AG04449 (cell line): Measurements from ENCODE around the gene RPS6KA5.

Source experiments
- CTCF ChIA-PET: fragments of 350-600 bp; formaldehyde crosslinking; extraction: SDS; loops from one replicate; lab custom pipeline; 2021; ENCODE audit warnings: antibody characterized with exemption; lab: Yijun Ruan, JAX
- POLR2A ChIA-PET: fragments of 400-600, 350-600 bp; formaldehyde crosslinking; extraction: SDS; loops from one replicate; lab custom pipeline; 2020; ENCODE audit warnings: antibody characterized with exemption, inconsistent platforms; lab: Yijun Ruan, JAX
- DNase-seq: peaks from one replicate; pipeline ENCODE4 v3.0.0-alpha.2; 2010; ENCODE audit warnings: low read depth, low spot score
- H3K4me3 ChIP-seq: 2 replicates; pipeline ENCODE4 v1.5.1; 2011; ENCODE audit warnings: low read depth, mild to moderate bottlenecking, control low read depth, low read length
- TF ChIP-seq, protein P1 (sequence below): IDR thresholded peaks from one replicate; pipeline ENCODE4 v1.5.1; 2011; ENCODE audit warnings: mild to moderate bottlenecking, moderate library complexity, low read length, control low read depth, inconsistent platforms; ENCODE audit not compliant: insufficient read depth; ENCODE audit errors: missing control alignments

Gene RPS6KA5

DNA sequence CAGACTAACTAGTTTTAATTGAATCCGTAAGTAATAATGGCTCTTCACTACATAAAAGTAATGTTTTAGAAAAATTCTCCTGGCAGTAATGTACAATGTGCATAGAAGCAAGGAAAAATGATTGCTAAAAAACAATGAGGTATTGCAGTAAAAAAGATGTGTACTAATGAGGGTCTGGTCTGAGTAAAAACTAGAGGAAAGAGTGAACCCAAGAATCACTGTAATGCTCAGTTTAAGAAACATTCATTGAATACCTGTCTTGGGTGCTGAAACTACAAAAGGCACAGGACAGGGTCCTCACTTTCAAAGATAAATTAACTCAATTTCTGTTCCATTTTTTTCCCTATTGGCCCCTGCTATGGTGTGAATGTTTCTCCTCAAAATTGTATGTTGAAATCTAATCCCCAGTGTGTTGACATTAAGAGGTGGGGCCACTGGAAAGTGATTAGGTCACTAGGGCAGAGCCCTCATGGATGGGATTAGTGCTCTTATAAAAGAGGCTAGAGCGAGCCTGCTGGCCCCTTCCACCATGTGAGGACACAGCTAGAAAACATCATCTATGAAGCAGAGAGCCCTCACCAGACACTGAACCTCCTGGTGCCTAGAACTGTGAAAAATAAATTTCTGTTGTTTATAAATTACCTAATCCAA, 51.6 kb downstream of the RPS6KA5 start:
- DNase-seq, result no peak
- TF ChIP-seq, protein P1, sequence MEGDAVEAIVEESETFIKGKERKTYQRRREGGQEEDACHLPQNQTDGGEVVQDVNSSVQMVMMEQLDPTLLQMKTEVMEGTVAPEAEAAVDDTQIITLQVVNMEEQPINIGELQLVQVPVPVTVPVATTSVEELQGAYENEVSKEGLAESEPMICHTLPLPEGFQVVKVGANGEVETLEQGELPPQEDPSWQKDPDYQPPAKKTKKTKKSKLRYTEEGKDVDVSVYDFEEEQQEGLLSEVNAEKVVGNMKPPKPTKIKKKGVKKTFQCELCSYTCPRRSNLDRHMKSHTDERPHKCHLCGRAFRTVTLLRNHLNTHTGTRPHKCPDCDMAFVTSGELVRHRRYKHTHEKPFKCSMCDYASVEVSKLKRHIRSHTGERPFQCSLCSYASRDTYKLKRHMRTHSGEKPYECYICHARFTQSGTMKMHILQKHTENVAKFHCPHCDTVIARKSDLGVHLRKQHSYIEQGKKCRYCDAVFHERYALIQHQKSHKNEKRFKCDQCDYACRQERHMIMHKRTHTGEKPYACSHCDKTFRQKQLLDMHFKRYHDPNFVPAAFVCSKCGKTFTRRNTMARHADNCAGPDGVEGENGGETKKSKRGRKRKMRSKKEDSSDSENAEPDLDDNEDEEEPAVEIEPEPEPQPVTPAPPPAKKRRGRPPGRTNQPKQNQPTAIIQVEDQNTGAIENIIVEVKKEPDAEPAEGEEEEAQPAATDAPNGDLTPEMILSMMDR, result no peak
- H3K4me3 ChIP-seq, result no peak overlapping the region
- CTCF ChIA-PET, result no interaction called here
- POLR2A ChIA-PET, result no interaction called here

- DNase-seq, result no peak
- ChIA-PET POLR2A (no interaction called here), CTCF (no interaction called here)
- TF ChIP-seq, protein P1, result no peak
- H3K4me3 ChIP-seq, result no peak overlapping the region
These were observed 54.7 kb downstream of the RPS6KA5 start for GRCh38 chr14:91005716-91006115.

GRCh38 chr14:91004987-91005386, 55.5 kb downstream of the RPS6KA5 start:
- ChIA-PET POLR2A (no interaction called here), CTCF (no interaction called here)
- DNase-seq, result no peak
- TF ChIP-seq, protein P1, result no peak
- no peak overlapping the region for H3K4me3 ChIP-seq

DNA sequence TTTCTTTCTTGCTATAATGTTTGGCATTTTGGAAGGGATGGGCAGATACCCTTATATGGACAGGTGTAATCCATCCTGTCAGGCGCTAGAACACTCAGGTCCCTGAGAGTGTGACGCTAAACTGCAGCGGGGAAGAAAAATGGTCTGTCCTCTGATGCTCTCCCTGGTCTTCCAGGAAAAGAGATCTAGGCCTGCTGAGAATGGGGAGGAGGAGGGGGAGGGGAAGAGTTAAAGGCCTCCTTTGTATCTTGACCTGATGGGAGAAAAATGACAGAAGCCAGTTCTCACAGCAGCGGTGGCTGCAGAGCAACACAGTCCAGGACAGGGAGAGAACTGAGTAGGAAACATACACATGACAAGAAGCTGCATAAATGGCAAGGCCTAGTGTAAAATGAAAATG, 61.1 kb downstream of the RPS6KA5 start:
- ChIA-PET CTCF (interaction anchor here (1.0 kb wide), 1 partner anchor 54 kb away, joined by 3 read pairs; no protein-coding TSS in a partner anchor), POLR2A (no interaction called here)
- DNase-seq, result no peak
- no peak overlapping the region for H3K4me3 ChIP-seq
- TF ChIP-seq, protein P1, result no peak

DNA sequence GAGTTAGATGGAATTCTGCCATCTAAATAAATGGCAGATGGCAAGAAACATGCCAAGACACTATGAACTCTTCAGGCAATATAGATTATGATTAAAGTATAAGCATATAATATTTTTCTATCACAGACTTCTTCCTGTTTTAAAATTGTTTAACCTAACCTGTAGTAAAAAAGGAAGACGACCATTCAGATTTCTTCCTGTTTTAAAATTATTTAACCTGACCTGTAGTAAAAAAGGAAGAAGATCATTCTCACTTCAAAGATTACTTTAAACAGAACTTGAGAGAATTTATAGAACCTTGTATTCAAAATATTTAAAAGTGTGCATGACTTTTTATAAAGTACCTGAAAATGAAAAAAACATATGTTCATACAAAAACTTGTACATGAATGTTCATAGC, 63.5 kb downstream of the RPS6KA5 start:
- ChIA-PET POLR2A (no interaction called here), CTCF (no interaction called here)

DNA sequence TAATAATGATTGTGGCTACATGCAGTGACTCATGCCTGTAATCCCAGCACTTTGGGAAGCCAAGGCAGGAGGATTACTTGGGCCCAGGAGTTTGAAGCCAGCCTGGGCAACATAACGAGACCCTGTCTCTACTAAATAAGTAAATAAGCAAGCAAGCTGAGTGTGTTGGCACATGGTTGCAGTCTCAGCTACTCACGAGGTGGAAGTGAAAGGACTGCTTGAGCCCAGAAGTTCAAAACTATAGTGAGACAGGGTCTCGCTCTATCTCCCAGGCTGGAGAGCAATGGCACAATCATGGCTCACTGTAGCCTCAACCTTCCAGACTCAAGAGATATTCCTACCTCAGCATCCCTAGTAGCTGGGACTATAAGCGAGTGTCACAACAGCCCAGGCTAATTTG, 64.7 kb downstream of the RPS6KA5 start:
- POLR2A ChIA-PET, result no interaction called here
- CTCF ChIA-PET, result no interaction called here
- TF ChIP-seq, protein P1, result no peak
- no peak overlapping the region for H3K4me3 ChIP-seq
- no peak for DNase-seq

More for the DNA sequence above, 63.5 kb downstream of the RPS6KA5 start:
- no peak for DNase-seq
- H3K4me3 ChIP-seq, result no peak overlapping the region
- TF ChIP-seq, protein P1, result no peak
